HG03460 (cell line): ENCODE results near the gene FRMD8.

Experiments used
- ATAC-seq: cut with Tn5 transposase; IDR thresholded peaks from one replicate; pipeline ENCODE4 v1.9.1; 2021; ENCODE audit not compliant: unreplicated experiment

FRMD8 gene

GRCh38 chr11:65386307-65387140, at the start of gene FRMD8:
TSS of gene FRMD8 (plus strand) at chr11:65386637. CDS start at chr11:65387037, 400 bp downstream.
- no peak for ATAC-seq

- ATAC-seq: no peak
These were observed 47.8 kb upstream of the FRMD8 start for GRCh38 chr11:65338676-65339075.

GRCh38 chr11:65340226-65340625, 46.2 kb upstream of the FRMD8 start:
- no peak for ATAC-seq

GRCh38 chr11:65341856-65342255, 44.6 kb upstream of the FRMD8 start:
- no peak for ATAC-seq

DNA sequence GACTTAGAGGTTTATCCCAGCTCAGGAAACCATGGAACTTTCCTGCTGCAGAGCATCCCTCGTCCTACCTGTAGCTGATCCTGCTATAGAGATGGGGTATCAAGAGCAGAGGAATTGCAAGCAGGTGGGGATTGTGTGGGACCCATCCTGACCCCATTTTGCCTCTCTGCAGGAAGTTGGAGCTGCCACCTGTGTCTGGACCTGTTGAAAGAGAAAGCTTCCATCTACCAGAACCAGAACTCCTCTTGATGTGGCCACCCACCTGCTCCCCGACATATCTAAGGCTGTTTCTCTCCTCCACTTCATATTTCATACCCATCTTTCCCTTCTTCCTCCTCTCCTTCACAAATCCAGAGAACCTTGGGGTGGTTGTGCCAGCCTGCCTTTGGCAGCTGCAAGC, 34.9 kb upstream of the FRMD8 start:
- ATAC-seq: no peak

DNA sequence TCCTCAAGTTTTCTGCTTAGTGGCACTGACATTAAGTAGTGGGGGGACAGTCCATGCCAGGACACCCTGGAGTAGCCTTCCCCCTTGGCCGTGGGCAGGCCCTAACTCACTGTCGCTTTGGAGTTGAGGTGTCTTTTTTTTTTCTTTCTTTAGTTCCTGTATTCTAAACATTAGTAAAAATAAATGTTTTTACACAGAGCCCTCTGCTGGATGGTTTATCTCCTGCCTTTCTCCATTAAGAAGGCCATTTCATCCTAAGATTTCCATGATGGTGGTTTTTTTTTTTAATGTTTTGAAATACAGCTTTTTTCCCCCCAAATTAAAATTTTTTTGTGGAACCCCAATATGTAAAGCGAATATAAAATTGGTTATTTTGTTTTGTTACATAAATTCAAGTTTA, 33.7 kb upstream of the FRMD8 start:
- no peak for ATAC-seq

DNA sequence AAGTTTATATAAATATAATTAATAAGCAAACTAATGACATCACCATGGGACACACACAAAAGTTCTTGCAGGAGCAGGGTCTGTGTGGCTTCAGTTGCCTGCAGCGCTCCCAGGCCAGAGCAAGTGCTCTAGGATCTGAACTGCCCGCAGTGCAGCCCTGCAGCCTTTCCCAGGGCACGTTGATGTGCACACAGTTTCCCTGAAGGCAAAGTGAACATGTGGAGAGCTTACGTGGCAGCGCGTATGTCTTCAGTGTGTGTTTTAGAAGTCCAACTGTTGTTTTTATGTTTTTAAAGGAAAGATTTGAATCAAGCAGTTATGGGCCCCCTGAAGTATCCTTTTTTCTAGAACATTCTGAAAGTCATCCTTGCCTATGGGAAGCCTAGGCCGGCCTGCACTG, 33.1 kb upstream of the FRMD8 start:
- no peak for ATAC-seq

DNA sequence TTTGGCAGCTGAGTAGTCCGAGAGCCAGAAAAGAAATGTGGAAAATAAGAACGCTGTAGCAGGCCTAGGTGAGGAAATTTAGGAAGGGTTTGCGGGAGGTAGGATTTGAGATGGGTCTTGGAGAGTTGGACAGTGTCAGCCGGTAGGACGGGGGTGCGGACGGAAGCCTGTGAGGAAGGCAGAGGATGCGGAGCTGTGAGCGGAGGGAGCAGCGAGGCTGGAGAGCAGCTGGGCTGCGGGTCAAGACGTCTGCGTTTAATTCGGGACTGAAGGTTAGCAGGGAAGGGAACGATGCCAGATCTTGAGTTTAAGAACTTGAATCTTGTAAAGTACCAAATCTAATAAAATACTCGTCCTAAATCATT, 32.6 kb upstream of the FRMD8 start:
- ATAC-seq: no peak

- peak; percentile 83 for ATAC-seq
These were observed 32.0 kb upstream of the FRMD8 start, which contains the start of gene TIGD3 for GRCh38 chr11:65354265-65355012. TSS of gene TIGD3 (plus strand) at chr11:65354751. CDS start at chr11:65355809, 1,058 bp downstream.

DNA sequence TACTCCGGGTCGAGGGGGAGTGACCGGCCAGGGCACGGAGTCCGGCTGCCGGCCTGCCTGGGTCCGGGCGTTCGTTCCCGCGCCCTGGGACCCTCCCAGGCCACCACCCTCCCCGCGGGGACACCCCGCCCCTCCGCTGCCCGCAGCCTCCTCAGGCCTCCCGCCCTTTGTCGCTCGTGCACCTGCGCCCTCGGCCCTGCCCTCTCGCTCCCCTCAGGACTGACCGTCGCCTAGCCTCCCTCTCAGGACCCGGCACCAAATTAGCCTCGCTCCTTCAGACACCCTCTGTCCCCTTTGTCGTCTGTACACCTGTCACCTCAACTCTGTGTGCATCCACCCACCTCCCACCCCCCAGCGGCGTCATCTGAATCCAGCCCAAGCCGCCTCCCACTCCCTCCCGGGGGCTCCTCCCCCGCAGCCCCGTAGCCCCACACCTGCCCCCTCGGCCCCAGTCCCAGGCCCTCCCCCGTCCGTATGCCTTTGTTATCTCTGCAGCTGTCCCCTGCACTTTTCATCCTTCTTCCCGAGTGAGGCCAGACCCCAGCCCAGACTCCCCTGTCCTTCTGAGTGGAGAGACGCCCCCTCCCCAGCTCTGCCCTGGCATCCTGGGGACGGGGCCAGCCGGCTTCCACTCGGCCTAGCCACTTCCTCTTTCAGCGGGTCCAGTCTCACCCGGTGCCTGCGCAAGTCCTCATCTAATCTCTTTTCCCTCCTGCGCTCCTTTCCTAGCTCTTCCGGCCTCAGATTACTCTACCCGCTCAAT, 31.2 kb upstream of the FRMD8 start:
- peak; percentile 18 for ATAC-seq

- no peak for ATAC-seq
These were observed 30.6 kb upstream of the FRMD8 start for GRCh38 chr11:65355776-65356393.

- no peak for ATAC-seq
These were observed 30.0 kb upstream of the FRMD8 start for GRCh38 chr11:65356394-65356972.

GRCh38 chr11:65357856-65358356, 28.5 kb upstream of the FRMD8 start:
- no peak for ATAC-seq

DNA sequence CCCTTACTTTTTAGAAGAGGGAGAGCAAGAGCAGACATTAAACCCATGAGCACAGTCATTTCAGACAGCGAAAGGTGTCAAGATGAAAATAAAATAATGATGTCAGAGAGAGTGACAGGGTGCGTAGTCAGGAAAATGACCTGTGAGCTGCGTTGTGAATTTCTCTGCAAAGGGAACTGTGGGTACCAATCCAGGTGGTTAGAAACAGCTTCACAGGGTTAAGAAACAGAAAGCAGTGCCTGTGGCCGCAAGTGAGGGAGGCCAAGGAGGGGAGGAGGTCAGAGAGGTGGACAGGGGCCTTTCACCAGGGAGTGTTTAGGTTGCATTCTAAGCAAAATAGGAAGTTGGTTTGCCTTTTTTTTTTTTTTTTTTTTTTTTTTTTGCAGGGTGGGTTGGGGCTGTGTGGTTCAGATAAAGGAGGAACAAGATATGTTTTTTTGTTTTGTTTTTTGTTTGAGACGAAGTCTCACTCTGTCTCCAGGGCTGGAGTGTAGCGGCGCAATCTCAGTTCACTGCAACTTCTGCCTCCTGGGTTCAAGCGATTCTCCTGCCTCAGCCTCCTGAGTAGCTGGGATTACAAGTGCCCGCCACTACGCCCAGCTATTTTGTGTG, 24.0 kb upstream of the FRMD8 start:
- no peak for ATAC-seq

DNA sequence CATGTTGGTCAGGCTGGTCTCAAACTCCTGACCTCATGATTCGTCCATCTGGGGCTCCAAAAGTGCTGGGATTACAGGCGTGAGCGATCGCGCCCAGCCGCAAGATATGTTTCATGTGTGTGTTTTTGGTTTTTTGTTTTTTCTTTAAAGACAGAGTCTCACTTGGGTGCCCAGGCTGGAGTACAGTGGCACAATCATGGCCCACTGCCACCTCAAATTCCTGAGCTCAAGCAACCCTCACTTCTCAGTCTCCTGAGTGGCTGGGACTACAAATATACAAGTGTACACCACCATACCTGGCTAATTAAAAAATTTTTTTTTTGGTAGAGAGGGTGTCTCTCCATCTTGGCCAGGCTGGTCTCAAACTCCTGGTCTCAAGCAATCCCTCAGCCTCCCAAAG, 23.5 kb upstream of the FRMD8 start:
- ATAC-seq: no peak

- no peak for ATAC-seq
These were observed 22.7 kb upstream of the FRMD8 start for GRCh38 chr11:65363770-65364169.

GRCh38 chr11:65366340-65366773, 20.1 kb upstream of the FRMD8 start:
- no peak for ATAC-seq

GRCh38 chr11:65370659-65371049, 15.8 kb upstream of the FRMD8 start:
- no peak for ATAC-seq

DNA sequence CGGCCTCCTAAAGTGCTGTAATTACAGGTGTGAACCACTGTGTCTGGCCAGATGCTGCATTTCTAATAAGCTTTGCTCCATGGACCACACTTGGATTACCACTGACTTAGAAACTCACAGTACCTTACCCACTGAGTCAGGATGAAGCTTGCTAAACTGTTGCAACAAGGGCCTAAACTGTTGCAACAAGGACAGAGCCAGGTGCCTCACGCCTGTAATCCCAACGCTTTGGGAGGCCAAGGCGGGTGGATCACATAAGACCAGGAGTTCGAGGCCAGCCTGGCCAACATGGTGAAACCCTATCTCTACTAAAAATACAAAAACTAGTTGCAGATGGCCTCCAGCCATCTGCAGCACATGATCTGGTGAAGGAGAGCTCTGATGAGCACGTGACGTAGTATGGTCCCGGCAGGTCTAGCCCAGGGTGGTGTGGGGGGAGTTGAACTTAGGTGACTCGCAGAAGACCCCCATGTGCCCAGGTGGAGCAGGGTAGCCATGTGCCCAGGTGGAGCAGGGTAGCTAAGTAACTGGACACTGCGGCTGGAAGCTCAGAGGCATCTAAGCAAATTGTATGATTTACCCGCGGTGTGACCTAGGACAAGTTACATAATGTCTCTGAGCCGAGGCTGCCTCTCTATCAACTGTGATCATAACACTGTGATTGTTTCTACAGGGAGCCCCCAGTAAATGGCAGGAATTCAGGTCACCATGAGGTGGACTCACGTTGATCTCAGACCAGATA, 12.4 kb upstream of the FRMD8 start:
- ATAC-seq: no peak
